ENCODE measurements around the gene UBE2C.

The UBE2C gene

GRCh38 chr20:45813006-45813340 lies 529 bp downstream of the UBE2C start:
- DNase-seq, result no peak
- H3K27me3 Mint-ChIP-seq (ENCODE audit: low read depth, poor library complexity), result no peaks in the 10 kb centered on the region
- peak overlapping the region; percentile 91 for H3K27ac Mint-ChIP-seq
- peak overlapping the region; percentile 98 for H3K4me3 Mint-ChIP-seq
- peaks cover 67% of the 10 kb centered on the region for H3K36me3 Mint-ChIP-seq (ENCODE audit: low read depth)
- peaks cover 41% of the 10 kb centered on the region for H3K4me1 Mint-ChIP-seq
- H3K9me3 Mint-ChIP-seq, result no peaks in the 10 kb centered on the region
- TF ChIP-seq CTCF (IDR thresholded peaks at IDR 0.05), result no peak

- H3K9me3 Mint-ChIP-seq, result no peaks in the 10 kb centered on the region
- peak overlapping the region; percentile 98 for H3K4me3 Mint-ChIP-seq
Measured at GRCh38 chr20:45813489-45813888, 1.0 kb downstream of the UBE2C start.

GRCh38 chr20:45814314-45814713 lies 1.9 kb downstream of the UBE2C start:
- peaks cover 41% of the 10 kb centered on the region for H3K4me1 Mint-ChIP-seq
- peak overlapping the region; percentile 30 for H3K4me3 Mint-ChIP-seq
- TF ChIP-seq CTCF (IDR thresholded peaks at IDR 0.05), result no peak
- no peak for DNase-seq
- no peaks in the 10 kb centered on the region for H3K9me3 Mint-ChIP-seq
- H3K27ac Mint-ChIP-seq, result peak overlapping the region; percentile 19
- H3K36me3 Mint-ChIP-seq (ENCODE audit: low read depth), result peaks cover 55% of the 10 kb centered on the region
- peaks cover under 1% of the 10 kb centered on the region for H3K27me3 Mint-ChIP-seq (ENCODE audit: low read depth, poor library complexity)

More at GRCh38 chr20:45813489-45813888, 1.0 kb downstream of the UBE2C start:
- Mint-ChIP-seq H3K36me3 (ENCODE audit: low read depth) (peaks cover 62% of the 10 kb centered on the region), H3K4me1 (peaks cover 41% of the 10 kb centered on the region), H3K27me3 (ENCODE audit: low read depth, poor library complexity) (no peaks in the 10 kb centered on the region), H3K27ac (peak overlapping the region; percentile 86)
- DNase-seq, result no peak
- no peak for TF ChIP-seq CTCF (IDR thresholded peaks at IDR 0.05)

- peak overlapping the region; percentile 95 for H3K27ac Mint-ChIP-seq
- peaks cover 43% of the 10 kb centered on the region for H3K4me1 Mint-ChIP-seq
- peaks cover 7% of the 10 kb centered on the region for H3K27me3 Mint-ChIP-seq (ENCODE audit: low read depth, poor library complexity)
- H3K4me3 Mint-ChIP-seq, result no peak overlapping the region
- peaks cover 28% of the 10 kb centered on the region for H3K36me3 Mint-ChIP-seq (ENCODE audit: low read depth)
- no peak for TF ChIP-seq CTCF (IDR thresholded peaks at IDR 0.05)
- no peak for DNase-seq
- H3K9me3 Mint-ChIP-seq, result no peaks in the 10 kb centered on the region
Measured at GRCh38 chr20:45816951-45817350, 4.5 kb downstream of the UBE2C start.

GRCh38 chr20:45817376-45818194 lies 5.1 kb downstream of the UBE2C start:
- Mint-ChIP-seq H3K36me3 (ENCODE audit: low read depth) (peaks cover 26% of the 10 kb centered on the region), H3K27me3 (ENCODE audit: low read depth, poor library complexity) (peaks cover 11% of the 10 kb centered on the region), H3K27ac (peak overlapping the region; percentile 88), H3K4me1 (peaks cover 49% of the 10 kb centered on the region), H3K9me3 (no peaks in the 10 kb centered on the region), H3K4me3 (no peak overlapping the region)
- TF ChIP-seq CTCF (IDR thresholded peaks at IDR 0.05), result no peak
- DNase-seq, result no peak

- Mint-ChIP-seq H3K9me3 (no peaks in the 10 kb centered on the region), H3K27me3 (ENCODE audit: low read depth, poor library complexity) (peaks cover 17% of the 10 kb centered on the region), H3K4me1 (peaks cover 47% of the 10 kb centered on the region), H3K4me3 (no peak overlapping the region), H3K27ac (no peak overlapping the region), H3K36me3 (ENCODE audit: low read depth) (peaks cover 22% of the 10 kb centered on the region)
- no peak for TF ChIP-seq CTCF (IDR thresholded peaks at IDR 0.05)
- DNase-seq, result no peak
Measured at GRCh38 chr20:45818239-45818638, 5.8 kb downstream of the UBE2C start.

All from nephron progenitor cell (in vitro differentiated cells).